IPS-11a (cell line): Measurements from ENCODE around the gene HYAL1.
"Not testable (repeated sequence)": the region's sequence is repeated elsewhere in the genome, so short reads cannot be mapped to it uniquely, and the experiment has no call there.

Experiments used
- H3K4me3 ChIP-seq: one replicate; pipeline ENCODE4 v1.5.1; 2013; ENCODE audit warnings: low read depth, low read length, control low read depth

HYAL1 gene

DNA sequence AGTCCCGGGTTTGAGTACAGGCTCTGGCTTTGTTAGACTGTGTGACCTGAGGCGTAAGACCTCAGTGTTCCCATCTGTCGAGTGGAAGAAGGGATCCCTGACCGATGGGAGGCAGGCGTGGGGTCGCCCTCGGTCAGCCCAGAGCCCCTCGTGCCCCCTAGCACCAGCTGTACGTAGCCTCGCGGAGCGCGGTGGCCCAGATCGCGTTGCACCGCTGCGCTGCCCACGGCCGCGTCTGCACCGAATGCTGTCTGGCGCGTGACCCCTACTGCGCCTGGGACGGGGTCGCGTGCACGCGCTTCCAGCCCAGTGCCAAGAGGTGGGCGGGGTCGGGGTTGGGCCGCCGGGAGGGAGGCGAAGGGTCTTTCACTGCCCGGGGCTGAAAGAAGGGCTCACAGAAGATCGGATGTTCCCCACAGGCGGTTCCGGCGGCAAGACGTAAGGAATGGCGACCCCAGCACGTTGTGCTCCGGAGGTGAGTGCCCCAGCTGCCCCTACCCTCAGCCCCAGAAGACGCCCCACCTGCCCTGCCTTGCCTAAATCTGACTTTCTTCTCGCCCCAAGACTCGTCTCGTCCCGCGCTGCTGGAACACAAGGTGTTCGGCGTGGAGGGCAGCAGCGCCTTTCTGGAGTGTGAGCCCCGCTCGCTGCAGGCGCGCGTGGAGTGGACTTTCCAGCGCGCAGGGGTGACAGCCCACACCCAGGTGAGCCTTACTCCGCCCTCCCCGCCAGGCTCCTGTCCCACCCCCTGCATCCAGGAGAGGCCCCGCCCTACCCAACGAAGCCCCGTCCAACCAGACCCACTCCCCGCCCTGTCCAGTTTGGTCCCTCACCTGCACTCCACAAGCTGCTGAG, 28.0 kb downstream of the HYAL1 start:
- H3K4me3 ChIP-seq = peak overlapping the region; percentile 13

DNA sequence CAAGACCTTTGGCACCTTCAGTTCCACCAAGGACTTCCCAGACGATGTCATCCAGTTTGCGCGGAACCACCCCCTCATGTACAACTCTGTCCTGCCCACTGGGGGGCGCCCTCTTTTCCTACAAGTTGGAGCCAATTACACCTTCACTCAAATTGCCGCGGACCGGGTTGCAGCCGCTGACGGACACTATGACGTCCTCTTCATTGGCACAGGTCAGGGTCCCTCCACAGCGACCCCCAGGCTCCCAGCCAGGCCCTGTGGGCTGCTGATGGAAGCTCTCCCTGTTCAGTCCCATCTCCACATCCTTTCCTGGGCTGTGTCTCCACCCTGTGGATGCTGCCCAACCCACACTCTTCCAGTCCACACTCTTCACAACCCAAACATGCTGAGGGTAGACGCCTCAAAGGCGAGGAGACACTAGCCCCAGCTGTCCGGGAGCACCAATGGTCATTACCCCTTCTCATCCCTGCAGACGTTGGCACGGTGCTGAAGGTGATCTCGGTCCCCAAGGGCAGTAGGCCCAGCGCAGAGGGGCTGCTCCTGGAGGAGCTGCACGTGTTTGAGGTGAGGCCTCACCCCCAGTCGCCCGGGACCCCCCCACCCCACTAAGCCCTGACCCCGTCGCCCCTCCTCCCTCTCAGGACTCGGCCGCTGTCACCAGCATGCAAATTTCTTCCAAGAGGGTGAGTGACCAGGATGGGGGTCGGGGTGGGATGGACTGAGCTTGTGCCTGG, 28.8 kb downstream of the HYAL1 start:
- peak overlapping the region; percentile 13 for H3K4me3 ChIP-seq

DNA sequence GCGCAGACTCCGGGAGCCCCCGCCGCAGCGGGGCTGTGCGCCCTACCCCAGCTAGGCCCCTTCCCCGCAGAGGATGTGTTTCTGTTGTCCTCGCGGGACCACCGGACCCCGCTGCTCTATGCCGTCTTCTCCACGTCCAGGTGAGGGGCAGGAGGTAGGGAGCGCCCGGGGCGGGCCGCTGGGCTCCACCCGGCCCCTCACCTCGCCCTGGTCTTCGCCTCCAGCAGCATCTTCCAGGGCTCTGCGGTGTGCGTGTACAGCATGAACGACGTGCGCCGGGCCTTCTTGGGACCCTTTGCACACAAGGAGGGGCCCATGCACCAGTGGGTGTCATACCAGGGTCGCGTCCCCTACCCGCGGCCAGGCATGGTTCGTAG, 29.7 kb downstream of the HYAL1 start:
- H3K4me3 ChIP-seq = no peak overlapping the region

DNA sequence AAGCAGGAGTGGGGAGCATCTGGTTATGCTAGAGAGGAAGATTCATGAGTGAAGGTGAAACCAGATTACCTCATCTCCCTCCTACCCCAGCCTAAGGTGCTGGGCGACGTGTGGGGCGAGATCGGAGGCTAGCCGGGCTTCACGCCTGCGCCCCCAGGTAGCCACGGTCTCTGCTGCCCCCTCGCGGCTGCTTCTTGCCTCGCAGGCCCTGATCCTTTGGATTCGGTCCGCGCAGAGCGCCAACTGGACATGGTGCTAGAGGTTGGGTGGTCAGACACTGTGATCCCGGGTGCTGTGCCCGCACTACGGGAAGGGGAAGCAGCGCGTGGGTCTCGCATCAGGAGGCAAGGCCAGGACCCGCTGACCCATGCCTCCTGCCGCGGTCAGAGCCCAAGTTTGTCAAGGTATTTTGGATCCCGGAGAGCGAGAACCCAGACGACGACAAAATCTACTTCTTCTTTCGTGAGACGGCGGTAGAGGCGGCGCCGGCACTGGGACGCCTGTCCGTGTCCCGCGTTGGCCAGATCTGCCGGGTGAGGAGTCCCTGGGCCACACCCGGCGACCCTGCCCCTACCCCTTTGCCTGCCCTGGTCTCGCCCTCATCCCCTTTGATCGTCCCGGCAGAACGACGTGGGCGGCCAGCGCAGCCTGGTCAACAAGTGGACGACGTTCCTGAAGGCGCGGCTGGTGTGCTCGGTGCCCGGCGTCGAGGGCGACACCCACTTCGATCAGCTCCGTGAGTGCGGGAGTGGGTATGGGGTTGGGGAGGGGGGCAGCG, 30.3 kb downstream of the HYAL1 start:
- H3K4me3 ChIP-seq = peak overlapping the region; percentile 13

DNA sequence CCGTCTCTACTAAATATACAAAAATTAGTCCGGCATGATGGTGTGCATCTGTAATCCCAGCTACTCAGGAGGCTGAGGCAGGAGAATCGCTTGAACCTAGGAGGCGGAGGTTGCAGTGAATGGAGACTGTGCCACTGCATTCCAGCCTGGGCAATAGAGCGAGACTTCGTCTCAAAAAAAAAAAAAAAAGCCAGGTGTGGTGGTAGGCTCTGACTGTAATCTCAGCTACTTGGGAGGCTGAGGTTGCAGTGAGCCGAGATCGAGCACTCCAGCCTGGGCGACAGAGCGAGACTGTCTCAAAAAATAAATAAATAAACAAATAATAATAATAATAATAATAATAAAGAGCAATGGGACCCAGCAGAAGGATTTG, 30.9 kb downstream of the HYAL1 start:
- H3K4me3 ChIP-seq = not testable (repeated sequence)

DNA sequence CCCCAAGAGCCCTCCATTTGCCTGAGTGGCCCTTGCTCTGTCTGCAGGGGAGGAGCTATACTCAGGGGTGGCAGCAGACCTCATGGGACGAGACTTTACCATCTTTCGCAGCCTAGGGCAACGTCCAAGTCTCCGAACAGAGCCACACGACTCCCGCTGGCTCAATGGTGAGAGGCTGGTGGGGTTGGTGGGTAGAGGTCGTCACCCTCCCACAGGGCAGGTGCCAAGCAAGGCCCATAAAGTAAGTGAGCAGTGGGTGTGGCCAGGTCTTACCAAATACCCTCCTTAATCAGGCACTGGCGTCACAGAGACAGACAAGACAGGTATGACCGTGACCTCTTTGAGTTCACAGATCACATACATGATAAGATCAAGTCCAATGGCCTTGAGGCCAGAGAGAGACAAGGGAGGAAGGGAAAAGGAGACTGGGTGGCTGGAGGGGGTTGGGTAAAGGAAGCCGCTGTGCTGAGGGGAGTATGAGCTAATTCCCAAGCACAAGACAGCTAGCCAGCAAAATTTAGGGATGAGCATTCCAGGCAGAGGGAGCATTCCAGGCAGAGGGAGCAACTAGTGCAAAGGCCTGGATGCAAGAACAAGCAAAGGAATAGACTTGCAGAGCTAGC, 31.9 kb downstream of the HYAL1 start:
- H3K4me3 ChIP-seq = no peak overlapping the region

DNA sequence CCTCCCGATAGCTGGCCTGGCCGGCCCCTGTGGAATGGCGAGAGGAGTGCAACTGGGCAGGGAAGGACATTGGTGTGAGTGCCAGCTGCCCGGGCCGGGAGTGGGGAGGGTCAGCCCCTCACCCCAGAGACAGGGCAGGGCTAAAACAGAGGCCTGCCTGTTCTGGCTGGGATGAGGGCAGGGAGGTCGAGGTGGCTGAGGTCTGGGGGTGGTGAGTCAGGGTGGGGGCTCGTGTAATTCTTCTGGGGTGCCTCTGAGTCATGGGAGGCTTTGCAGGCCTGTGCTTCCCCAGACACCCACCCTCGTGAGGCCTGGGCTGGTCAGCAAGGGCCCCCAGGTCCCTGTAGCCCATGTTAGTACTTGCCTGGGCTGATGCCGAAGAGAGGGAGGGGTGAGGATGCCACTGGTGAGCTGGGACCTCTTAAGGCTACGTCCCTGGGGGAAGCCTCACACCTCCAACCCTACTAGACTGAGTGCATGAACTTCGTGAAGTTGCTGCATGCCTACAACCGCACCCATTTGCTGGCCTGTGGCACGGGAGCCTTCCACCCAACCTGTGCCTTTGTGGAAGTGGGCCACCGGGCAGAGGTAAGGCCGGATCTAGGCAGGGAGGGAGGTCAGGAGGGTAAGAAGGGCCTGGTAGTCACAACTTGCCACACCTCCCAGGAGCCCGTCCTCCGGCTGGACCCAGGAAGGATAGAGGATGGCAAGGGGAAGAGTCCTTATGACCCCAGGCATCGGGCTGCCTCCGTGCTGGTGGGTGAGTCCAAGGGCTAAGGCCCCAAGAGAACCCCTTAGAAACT, 32.8 kb downstream of the HYAL1 start:
- no peak overlapping the region for H3K4me3 ChIP-seq

DNA sequence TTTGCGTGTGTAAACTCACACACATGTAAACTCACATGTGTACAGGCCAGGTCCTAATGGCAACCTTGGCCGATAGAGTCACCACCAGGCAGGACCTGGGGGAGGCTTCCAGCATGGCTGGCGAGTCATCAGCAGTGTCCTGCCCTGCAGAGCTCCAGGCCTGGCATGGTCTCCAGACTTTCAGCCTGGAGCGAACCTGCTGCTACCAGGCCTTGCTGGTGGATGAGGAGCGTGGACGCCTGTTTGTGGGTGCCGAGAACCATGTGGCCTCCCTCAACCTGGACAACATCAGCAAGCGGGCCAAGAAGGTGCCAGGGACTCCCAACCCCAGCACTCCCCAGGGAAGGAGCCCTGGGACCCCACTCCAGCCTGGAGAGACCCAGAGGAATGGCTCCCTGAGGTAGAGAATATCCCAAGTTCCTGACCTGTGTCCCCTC, 33.4 kb downstream of the HYAL1 start:
- no peak overlapping the region for H3K4me3 ChIP-seq

DNA sequence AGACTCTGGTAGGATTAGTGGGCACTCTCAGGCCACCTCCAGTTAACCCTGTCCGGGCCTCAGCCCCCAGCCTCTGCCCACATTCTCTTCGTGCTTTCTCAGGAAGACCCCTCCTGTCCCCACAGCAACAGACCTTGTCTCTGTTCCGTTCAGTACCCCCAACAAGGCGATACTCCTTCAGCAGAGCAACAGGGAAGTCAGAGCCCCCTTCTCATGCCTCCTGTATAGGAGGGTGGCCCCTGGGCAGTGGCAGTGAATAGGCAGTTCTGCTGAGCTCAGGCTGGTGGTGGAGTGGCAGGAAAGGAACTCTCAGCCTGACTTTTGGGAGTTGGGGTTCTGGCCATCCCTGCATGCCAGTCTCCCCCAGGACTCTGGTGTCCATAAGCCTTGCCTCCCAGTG, 33.9 kb downstream of the HYAL1 start:
- H3K4me3 ChIP-seq = no peak overlapping the region

DNA sequence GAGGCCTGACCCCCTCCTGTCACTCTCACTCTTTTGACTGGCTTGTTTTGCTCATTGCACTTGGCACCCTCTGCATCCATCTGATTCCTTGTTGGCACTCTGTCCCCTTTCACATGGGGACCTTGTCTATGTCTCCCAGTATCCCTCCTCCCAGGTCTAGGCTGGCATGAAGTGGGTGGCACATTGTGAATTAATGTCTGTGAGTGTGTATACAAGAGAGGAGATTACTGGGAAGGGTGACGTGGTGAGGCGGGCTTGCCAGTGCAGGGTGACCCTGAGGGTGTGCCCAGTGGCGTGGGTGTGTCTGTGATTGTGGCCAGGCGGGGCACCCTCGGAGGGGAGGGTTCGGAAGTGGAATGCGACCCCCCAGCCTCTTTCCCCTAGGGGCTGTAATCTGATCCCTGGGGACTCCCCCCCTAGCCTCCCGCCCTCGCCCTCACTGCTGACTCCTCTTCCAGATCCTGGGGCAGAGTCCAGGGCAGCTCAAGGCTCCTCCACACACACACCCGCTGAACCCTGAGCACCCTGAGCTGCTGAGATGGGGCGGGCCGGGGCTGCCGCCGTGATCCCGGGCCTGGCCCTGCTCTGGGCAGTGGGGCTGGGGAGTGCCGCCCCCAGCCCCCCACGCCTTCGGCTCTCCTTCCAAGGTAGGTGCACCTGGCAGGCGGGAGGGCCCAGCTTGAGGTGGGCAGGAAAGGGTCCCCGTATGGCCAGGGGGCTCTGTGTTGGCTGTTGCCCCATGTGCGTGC, 34.5 kb downstream of the HYAL1 start, which contains the start of gene SEMA3B:
Gene SEMA3B (plus strand): TSS at position 445 of the 749 bp plus-strand sequence. CDS start 94 bp downstream, at position 539.
- H3K4me3 ChIP-seq = no peak within 1 kb of the TSS

DNA sequence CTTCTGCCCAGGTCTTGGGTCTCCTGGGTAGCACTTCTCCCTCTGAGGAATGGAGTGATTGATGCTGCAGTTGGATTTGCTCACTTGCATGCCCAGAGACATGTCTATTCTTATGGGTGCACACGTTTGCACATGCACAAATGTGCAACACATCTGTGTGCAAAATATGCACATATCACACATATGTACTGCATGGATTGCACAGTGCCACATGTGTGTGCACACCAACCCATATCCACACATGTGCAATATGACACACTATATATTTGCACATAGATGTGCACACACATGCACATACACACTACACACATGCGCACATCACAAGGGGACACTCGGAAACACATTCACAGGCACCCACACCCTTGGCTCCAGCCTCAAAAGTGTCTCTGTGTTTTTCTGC, 35.1 kb downstream of the HYAL1 start:
- no peak overlapping the region for H3K4me3 ChIP-seq

DNA sequence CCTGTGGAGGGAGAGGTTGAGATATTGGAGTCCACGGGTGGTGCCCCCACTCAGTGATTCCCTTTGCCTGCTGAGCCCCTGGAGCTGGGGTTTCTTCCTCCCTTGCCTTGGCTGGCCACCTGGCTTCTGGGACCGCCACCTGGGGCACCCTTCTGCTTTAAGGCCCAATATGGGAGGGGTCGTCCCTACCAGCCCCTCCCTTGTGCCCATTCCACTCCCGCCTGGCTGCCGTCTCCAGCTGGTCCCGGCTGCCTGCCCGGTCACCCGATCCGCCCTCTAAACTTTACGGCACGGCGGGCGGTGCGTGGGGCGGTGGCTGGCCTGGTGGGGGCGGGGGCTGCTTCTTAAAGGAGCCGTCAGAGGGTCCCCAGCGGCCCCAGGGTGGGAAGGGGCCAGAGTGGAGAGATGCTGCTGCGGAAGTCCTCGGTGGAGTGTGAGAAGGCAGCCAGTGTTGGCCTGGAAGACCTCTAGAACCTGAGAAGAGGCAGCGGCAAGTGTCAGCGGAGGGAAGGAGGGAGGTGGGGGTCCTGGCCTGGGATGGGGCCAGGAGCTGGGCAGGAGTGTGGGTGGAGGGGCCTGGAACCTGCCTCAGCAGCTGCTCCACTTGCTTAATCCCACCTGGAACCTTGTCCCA, 36.0 kb downstream of the HYAL1 start:
- no peak overlapping the region for H3K4me3 ChIP-seq

DNA sequence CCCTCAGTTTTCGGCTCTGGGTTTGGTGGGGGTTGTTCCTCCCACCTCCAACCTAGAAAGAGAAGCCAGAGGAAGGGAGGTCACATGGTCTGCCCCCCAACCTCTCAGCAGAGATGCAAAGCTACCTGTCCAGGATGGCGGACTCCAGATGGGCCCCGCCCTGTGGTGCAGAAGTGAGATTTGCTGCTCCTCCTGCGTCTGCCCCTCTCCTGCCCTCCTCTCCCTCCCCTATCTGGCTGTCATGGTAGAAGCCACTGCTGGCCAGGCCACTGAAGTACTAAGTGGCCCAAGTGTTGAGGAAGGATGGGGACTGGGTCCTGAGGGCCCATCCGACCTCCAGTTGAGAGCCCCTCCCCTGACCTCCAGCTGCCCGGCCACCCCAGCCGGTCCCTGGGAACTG, 36.5 kb downstream of the HYAL1 start:
- no peak overlapping the region for H3K4me3 ChIP-seq

DNA sequence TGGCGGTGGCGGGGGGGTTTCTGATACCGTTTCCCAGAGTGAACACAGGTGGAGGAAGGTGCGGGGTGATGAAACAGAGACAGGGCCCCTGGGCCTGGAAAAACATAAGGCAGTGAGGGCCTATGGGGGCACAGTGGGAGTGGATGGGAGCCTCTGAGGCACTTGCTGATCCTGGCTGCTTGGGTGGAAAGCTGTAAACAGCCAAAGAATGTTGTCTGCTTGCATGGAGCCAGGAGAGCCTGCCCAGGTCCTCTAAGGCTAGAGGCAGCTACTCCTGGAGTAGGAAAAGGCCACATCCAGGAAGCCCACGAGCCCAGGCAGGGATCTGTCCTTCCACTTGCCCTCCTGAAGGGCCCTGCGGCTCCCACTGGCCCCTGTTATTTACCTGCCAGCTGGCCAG, 37.4 kb downstream of the HYAL1 start:
- no peak overlapping the region for H3K4me3 ChIP-seq

DNA sequence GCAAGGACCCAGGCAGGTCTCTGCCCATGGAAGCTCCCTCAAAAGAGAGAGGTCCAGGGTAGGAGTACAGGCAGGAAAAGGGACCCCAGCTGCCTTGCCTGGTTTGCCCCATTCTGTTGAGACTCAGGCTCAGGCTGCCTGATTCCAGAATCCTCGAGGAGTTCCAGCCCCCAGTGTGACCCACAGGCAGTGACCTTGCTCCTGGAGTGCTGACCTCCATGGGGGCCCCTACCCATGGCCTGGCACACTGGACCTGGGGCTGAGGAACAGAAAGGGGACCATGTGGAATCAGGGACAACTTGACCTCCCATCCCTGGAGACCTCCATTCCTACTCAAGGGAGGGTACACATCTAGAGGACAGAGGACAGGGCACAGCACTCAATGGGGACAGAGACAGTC, 37.8 kb downstream of the HYAL1 start:
- H3K4me3 ChIP-seq = no peak overlapping the region

DNA sequence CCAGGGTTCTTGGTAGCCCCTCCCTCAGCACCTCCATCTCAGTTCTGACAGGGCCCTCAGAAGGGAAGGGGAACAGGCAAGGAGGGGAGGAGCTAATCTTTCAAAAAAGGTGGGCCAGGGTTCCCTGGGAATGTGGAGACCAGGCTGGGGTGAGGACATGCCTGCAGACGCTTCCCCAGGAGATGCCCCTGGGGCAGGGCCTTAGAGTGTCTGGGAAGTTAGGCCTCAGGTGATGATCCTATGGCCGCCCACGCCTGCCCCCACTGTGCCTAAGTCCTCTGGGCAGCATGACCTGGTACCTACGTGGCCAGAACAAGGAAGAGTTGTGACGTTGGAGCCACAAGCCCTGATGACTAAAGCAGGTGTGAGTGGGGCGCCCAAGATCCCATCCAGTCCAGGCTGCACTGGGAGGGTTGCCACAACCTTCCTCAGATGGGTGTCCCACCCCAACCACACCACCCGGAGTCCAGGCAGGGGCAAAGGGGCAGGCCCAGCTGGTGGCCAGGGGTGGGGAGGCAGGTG, 38.3 kb downstream of the HYAL1 start:
- no peak overlapping the region for H3K4me3 ChIP-seq

DNA sequence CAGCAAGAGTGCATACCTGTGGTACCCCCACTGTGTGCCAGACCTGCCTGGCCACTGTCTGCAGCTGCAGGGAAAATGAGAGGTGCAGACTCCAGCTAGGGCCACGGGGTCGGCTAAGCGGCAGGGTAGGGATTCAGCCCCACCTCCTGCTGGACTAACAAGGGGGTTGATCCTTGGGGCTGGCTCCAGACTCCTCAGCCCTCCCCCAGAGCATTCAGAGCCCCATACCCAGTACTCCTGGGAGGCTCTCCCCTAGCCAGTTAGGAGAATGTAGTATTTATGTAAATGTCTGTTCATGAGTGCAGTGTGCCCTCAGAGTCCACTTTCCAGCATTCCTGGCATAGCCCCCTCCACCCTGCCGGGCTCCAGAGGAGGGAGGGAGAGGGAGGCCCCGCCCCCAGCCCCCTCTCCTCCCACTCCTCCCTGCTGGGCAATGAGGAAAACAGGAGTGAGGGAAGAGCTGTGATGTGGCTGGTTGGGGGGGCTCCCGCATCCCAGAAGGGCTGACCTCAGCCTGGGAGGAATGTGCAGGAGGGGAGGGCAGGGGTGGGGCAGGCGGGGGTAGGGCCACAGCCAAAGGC, 38.9 kb downstream of the HYAL1 start:
- no peak overlapping the region for H3K4me3 ChIP-seq
